T-cell (primary cell): ENCODE data around the gene MLX. TPM values are rescaled to one million over a fixed set of nuclear protein-coding genes. Genes with fewer than 3 reads are reported as not detected.
A peak's percentile ranks its signal among the peaks of the same experiment; 100 is the strongest.

ENCODE experiments used
- ATAC-seq, 4 experiments: fragments of 200-7000 bp in 3 of 4; fragments of 150-1000 bp in 1 of 4; cut with Tn5 transposase; replicated peaks in 1 of 4; 1 replicate in 3 of 4; 2 replicates in 1 of 4; pipeline ENCODE4 v1.10.0; 2021; ENCODE audit warnings: moderate library complexity in 3 of 4, mild to moderate bottlenecking in 2 of 4, moderate number of reproducible peaks in 1 of 4
- CTCF ChIA-PET, 2 donors: fragments of 300-600 bp; sonication (Branson Sonifier 250); formaldehyde crosslinking; loops; one replicate each; lab custom pipeline; 2022; ENCODE audit warnings: antibody characterized with exemption in 2 of 2; lab: Charles Lee
- POLR2A ChIA-PET, 2 donors: fragments of 300-600 bp; sonication (Branson Sonifier 250); formaldehyde crosslinking; loops; one replicate each; lab custom pipeline; 2022; ENCODE audit warnings: antibody characterized with exemption in 2 of 2; lab: Charles Lee
- DNase-seq, 35 experiments: peaks; one replicate each; pipeline versions ENCODE4 v3.0.0 to v3.0.0-alpha.2; 2013 to 2023
- H3K27ac ChIP-seq: one replicate; pipeline ENCODE4 v1.5.1; 2013; ENCODE audit warnings: low read length
- H3K27me3 ChIP-seq, 2 experiments: replicated peaks in 1 of 2; 1 replicate in 1 of 2; 2 replicates in 1 of 2; pipeline versions ENCODE4 v1.6.1 to v1.7.0; 2013; ENCODE audit warnings: low read length in 1 of 2, mixed read lengths in 1 of 2; ENCODE audit not compliant: control insufficient read depth in 2 of 2, insufficient read depth in 2 of 2; ENCODE audit errors: extremely low read depth in 1 of 2
- H3K36me3 ChIP-seq, 2 donors: 1 replicate in 1 of 2; 2 replicates in 1 of 2; pipeline versions ENCODE4 v1.6.1 to v1.7.0; 2013; ENCODE audit warnings: low read length in 1 of 2; ENCODE audit not compliant: control insufficient read depth in 2 of 2, insufficient read depth in 1 of 2; ENCODE audit errors: extremely low read depth in 1 of 2
- H3K4me1 ChIP-seq, 2 experiments: 1 replicate in 1 of 2; 2 replicates in 1 of 2; pipeline versions ENCODE4 v1.6.1 to v1.7.0; 2013; ENCODE audit warnings: low read length in 2 of 2, mixed read lengths in 1 of 2; ENCODE audit not compliant: insufficient read depth in 2 of 2, control insufficient read depth in 1 of 2; ENCODE audit errors: extremely low read depth in 1 of 2
- H3K4me3 ChIP-seq, 2 donors: 1 replicate in 1 of 2; 2 replicates in 1 of 2; pipeline versions ENCODE4 v1.5.1 to v1.7.0; 2013; ENCODE audit warnings: mild to moderate bottlenecking in 2 of 2, low read length in 1 of 2, moderate library complexity in 1 of 2; ENCODE audit not compliant: control insufficient read depth in 1 of 2; ENCODE audit errors: extremely low read depth in 1 of 2
- H3K9me3 ChIP-seq: 2 replicates; pipeline ENCODE4 v1.7.0; 2013
- H3K27ac Mint-ChIP-seq, 2 donors: one replicate each; pipeline ENCODE4 v1.8.0; 2020 to 2021; ENCODE audit warnings: mild to moderate bottlenecking in 2 of 2, mixed read lengths in 2 of 2
- H3K27me3 Mint-ChIP-seq, 2 donors: one replicate each; pipeline ENCODE4 v1.8.0; 2021 to 2022; ENCODE audit warnings: mixed read lengths in 2 of 2
- H3K36me3 Mint-ChIP-seq: one replicate; pipeline ENCODE4 v1.8.0; 2021; ENCODE audit warnings: mixed read lengths
- H3K4me1 Mint-ChIP-seq, 3 donors: one replicate each; pipeline ENCODE4 v1.8.0; 2020 to 2022; ENCODE audit warnings: mixed read lengths in 3 of 3, mild to moderate bottlenecking in 1 of 3
- H3K4me3 Mint-ChIP-seq, 3 donors: one replicate each; pipeline ENCODE4 v1.8.0; 2020 to 2022; ENCODE audit warnings: mild to moderate bottlenecking in 3 of 3, mixed read lengths in 3 of 3, moderate library complexity in 3 of 3
- H3K9me3 Mint-ChIP-seq, 3 donors: one replicate each; pipeline ENCODE4 v1.8.0; 2020 to 2022; ENCODE audit warnings: mixed read lengths in 3 of 3
- WGBS: methylation state at CpG from one replicate; pipeline ENCODE4 v1.1.5; 2013; ENCODE audit warnings: missing lambda C conversion rate; ENCODE audit not compliant: insufficient coverage; 5-methylcytosine and 5-hydroxymethylcytosine counted together
- total RNA-seq, 35 experiments: library from RNA in 6 of 35; stranded (reverse) in 6 of 35; fragments of 120-200 nt in 1 of 35; gene quantifications; one replicate each; pipeline versions ENCODE4 v1.2.1 to v1.2.4 and lab custom pipeline; 2013 to 2026

The MLX gene
- total RNA-seq, 5 donors from 2014 or later (not counting 1 experiment from before 2014, with no cell fraction given), result 31.4 to 68.9 (median 61.2) TPM

DNA sequence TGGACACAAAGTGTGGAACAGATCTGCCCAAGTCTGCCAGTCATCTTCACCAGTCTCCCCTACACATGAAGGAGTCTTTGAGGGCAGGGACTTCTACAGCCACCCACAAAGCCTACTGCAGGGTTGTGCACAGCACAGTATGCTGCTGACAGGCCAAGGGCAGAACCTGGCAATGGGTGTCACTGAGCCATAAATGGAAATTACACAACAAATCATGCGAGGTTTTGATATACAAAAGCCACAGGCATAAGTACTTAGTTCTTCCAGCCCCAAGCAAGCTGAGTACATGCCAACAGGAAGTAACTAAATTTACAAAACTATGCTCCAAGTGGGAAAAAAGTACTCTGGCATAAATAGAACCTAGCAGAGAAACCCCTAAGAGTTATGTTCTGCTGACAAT is 18.5 kb downstream of the MLX start:
- POLR2A ChIA-PET, result interaction anchor here in 1 of 2 donors (0.6 kb wide), 1 partner anchor 27 kb away, joined by 5 read pairs; no protein-coding TSS in a partner anchor
- CTCF ChIA-PET, result no interaction called here
- no peak overlapping the region for H3K27ac Mint-ChIP-seq

DNA sequence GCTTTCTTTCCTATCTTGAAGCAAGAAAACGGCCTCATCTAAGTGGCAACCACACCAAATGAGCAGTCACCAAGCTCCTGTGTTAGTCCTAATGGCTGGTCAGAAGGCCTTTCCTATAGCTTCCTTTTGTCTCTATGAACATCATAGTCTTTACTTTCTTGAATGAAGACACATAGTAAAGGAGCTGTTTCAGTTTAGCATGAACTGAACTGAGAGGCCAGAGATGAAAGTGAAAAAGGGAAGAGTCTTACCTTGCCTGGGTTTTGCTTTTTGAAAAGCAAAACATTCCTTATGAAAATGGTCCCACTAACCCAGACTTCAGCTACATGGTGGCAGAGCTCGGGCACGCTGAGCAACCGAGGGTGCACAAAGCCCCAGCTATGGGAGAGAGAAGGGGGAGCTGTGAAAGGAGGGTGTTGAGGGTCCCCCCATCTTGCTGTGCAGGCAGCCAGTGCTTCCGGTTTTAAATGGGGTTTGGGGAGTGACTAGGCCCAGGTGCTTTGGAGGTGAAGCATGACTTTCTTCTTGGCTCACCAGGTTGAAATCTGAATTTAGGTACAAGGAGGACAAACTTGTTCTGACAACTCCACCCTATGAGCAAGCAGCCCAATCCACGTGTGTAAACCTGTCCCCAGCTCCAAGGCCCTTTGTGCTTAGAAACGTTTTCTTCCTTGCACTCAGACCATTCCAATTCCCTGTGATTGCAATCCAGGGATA is 19.8 kb downstream of the MLX start:
- H3K36me3 ChIP-seq, result peaks cover 28 to 95% of the 10 kb centered on the region in 2 donors
- no peak overlapping the region for H3K4me3 ChIP-seq
- no peaks in the 10 kb centered on the region for H3K9me3 ChIP-seq
- no peak overlapping the region for H3K4me3 Mint-ChIP-seq
- H3K27ac Mint-ChIP-seq, result peak overlapping the region in 1 of 2 donors; percentile 64
- WGBS, result 98% methylated on average over 4 of the region's 7 CpGs
- ATAC-seq (no peak), DNase-seq (no peak)
- no peaks in the 10 kb centered on the region for H3K4me1 ChIP-seq
- no peak overlapping the region for H3K27ac ChIP-seq
- peaks cover 53% of the 10 kb centered on the region for H3K36me3 Mint-ChIP-seq
- peaks cover 0 to 9% (median 5%) of the 10 kb centered on the region in 3 donors for H3K4me1 Mint-ChIP-seq
- H3K9me3 Mint-ChIP-seq, result no peaks in the 10 kb centered on the region
- H3K27me3 Mint-ChIP-seq, result no peaks in the 10 kb centered on the region
- ChIA-PET POLR2A (interaction anchor here in 1 of 2 donors (0.6 kb wide), 1 partner anchor 38 kb away, joined by 3 read pairs; no protein-coding TSS in a partner anchor), CTCF (interaction anchor here in 1 of 2 donors (0.6 kb wide), 2 partner anchors 9 to 363 kb away, joined by 3 to 7 read pairs; partner anchors contain the start of gene PSMC3IP)
- H3K27me3 ChIP-seq, result no peaks in the 10 kb centered on the region

More for the DNA sequence above, 18.5 kb downstream of the MLX start:
- peaks cover 0 to 8% (median 3%) of the 10 kb centered on the region in 3 donors for H3K4me1 Mint-ChIP-seq
- H3K27me3 ChIP-seq, result no peaks in the 10 kb centered on the region
- no peaks in the 10 kb centered on the region for H3K27me3 Mint-ChIP-seq
- no peaks in the 10 kb centered on the region for H3K9me3 ChIP-seq
- WGBS, result 71% methylated on average over 1 of the region's 1 CpG
- H3K9me3 Mint-ChIP-seq, result no peaks in the 10 kb centered on the region
- H3K4me3 Mint-ChIP-seq, result no peak overlapping the region
- no peaks in the 10 kb centered on the region for H3K4me1 ChIP-seq
- peaks cover 47% of the 10 kb centered on the region for H3K36me3 Mint-ChIP-seq
- H3K4me3 ChIP-seq, result no peak overlapping the region
- DNase-seq, result no peak
- peaks cover 28 to 92% of the 10 kb centered on the region in 2 donors for H3K36me3 ChIP-seq
- ATAC-seq, result no peak
- H3K27ac ChIP-seq, result no peak overlapping the region

DNA sequence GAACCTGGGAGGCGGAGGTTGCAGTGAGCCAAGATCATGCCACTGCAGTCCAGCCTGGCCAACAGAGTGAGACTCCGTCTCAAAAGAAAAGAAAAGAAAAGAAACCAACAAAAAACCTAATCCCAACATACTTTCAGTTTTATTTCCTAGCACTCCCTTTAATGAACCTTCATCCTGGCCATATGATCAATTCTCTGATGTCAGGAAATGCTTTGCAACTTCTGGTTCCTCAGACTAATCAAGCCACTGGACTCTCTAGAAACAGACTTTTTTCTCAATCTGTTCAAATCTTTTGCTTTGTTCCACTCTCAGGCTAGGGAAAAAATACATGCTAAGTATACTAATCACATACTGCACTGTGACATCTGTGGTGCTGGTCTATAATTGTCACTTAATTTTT is 24.0 kb downstream of the MLX start:
- Histone ChIP-seq H3K36me3 (peaks cover 10 to 59% of the 10 kb centered on the region in 2 donors), H3K27me3 (no peaks in the 10 kb centered on the region), H3K9me3 (no peaks in the 10 kb centered on the region), H3K4me1 (no peaks in the 10 kb centered on the region), H3K27ac (no peak overlapping the region), H3K4me3 (no peak overlapping the region)
- Mint-ChIP-seq H3K27me3 (no peaks in the 10 kb centered on the region), H3K36me3 (peaks cover 32% of the 10 kb centered on the region), H3K4me1 (peaks cover 0 to 22% (median 12%) of the 10 kb centered on the region in 3 donors), H3K27ac (peak overlapping the region in 1 of 2 donors; percentile 16), H3K4me3 (no peak overlapping the region), H3K9me3 (no peaks in the 10 kb centered on the region)
- WGBS, result 86% methylated on average over 1 of the region's 2 CpGs
- DNase-seq (no peak), ATAC-seq (no peak)
- ChIA-PET CTCF (interaction anchor here (0.6 to 2.3 kb wide), 2 partner anchors 11 to 13 kb away, joined by 3 to 8 read pairs; partner anchors contain the start of gene PSMC3IP (in 1 of the 2)), POLR2A (no interaction called here)

GRCh38 chr17:42591411-42591810 is 24.5 kb downstream of the MLX start:
- peaks cover 2 to 24% (median 14%) of the 10 kb centered on the region in 3 donors for H3K4me1 Mint-ChIP-seq
- Histone ChIP-seq H3K4me3 (no peak overlapping the region), H3K27me3 (no peaks in the 10 kb centered on the region), H3K27ac (no peak overlapping the region), H3K36me3 (peaks cover 6 to 56% of the 10 kb centered on the region in 2 donors), H3K4me1 (no peaks in the 10 kb centered on the region), H3K9me3 (no peaks in the 10 kb centered on the region)
- DNase-seq (no peak), ATAC-seq (no peak)
- no peaks in the 10 kb centered on the region for H3K9me3 Mint-ChIP-seq
- H3K36me3 Mint-ChIP-seq, result peaks cover 32% of the 10 kb centered on the region
- 97% methylated on average over 8 of the region's 9 CpGs for WGBS
- H3K27ac Mint-ChIP-seq, result no peak overlapping the region
- ChIA-PET POLR2A (no interaction called here), CTCF (interaction anchor here in 1 of 2 donors (2.3 kb wide), 1 partner anchor 13 kb away, joined by 8 read pairs; the partner anchor contains the start of gene PSMC3IP)
- no peaks in the 10 kb centered on the region for H3K27me3 Mint-ChIP-seq
- H3K4me3 Mint-ChIP-seq, result no peak overlapping the region

- H3K27ac ChIP-seq, result no peak overlapping the region
- H3K4me3 ChIP-seq, result no peak overlapping the region
- H3K27me3 ChIP-seq, result no peaks in the 10 kb centered on the region
- Mint-ChIP-seq H3K4me3 (no peak overlapping the region), H3K9me3 (no peaks in the 10 kb centered on the region), H3K27ac (peak overlapping the region in 1 of 2 donors; percentile 28), H3K27me3 (no peaks in the 10 kb centered on the region), H3K4me1 (peaks cover 25 to 41% (median 33%) of the 10 kb centered on the region in 3 donors), H3K36me3 (peaks cover 12% of the 10 kb centered on the region)
- DNase-seq (no peak), ATAC-seq (no peak)
- no CpG with 5 or more reads among the region's 3 CpGs for WGBS
- peaks cover 0 to 16% of the 10 kb centered on the region in 2 experiments for H3K4me1 ChIP-seq
- H3K9me3 ChIP-seq, result no peaks in the 10 kb centered on the region
- CTCF ChIA-PET, result interaction anchor here in 1 of 2 donors (0.6 kb wide), 1 partner anchor 147 kb away, joined by 4 read pairs; no protein-coding TSS in a partner anchor
- POLR2A ChIA-PET, result no interaction called here
- peaks cover 2 to 26% of the 10 kb centered on the region in 2 donors for H3K36me3 ChIP-seq
These were observed 29.5 kb downstream of the MLX start for GRCh38 chr17:42596386-42596785.

GRCh38 chr17:42598905-42599304 is 32.0 kb downstream of the MLX start:
- POLR2A ChIA-PET, result interaction anchor here in 1 of 2 donors (0.5 kb wide), 1 partner anchor 459 kb away, joined by 4 read pairs; no protein-coding TSS in a partner anchor
- Mint-ChIP-seq H3K9me3 (no peaks in the 10 kb centered on the region), H3K27me3 (no peaks in the 10 kb centered on the region), H3K27ac (peak overlapping the region in 1 of 2 donors; percentile 19), H3K4me1 (peaks cover 35 to 44% (median 41%) of the 10 kb centered on the region in 3 donors), H3K36me3 (peaks cover 15% of the 10 kb centered on the region), H3K4me3 (peak overlapping the region in 1 of 3 donors; percentile 15)
- Histone ChIP-seq H3K27ac (no peak overlapping the region), H3K4me1 (peaks cover 0 to 16% of the 10 kb centered on the region in 2 experiments), H3K36me3 (peaks cover 2 to 25% of the 10 kb centered on the region in 2 donors), H3K4me3 (no peak overlapping the region), H3K9me3 (no peaks in the 10 kb centered on the region), H3K27me3 (no peaks in the 10 kb centered on the region)
- DNase-seq, result no peak
- no CpG with 5 or more reads among the region's 2 CpGs for WGBS
- ATAC-seq, result no peak
- CTCF ChIA-PET, result interaction anchor here in 1 of 2 donors (0.9 kb wide), 1 partner anchor 9 kb away, joined by 3 read pairs; no protein-coding TSS in a partner anchor
